Gastroesophageal sphincter (tissue), 4 donors: ENCODE results near the gene MEF2D. TPM values are rescaled to one million over a fixed set of nuclear protein-coding genes. Genes with fewer than 3 reads are reported as not detected.

Experiments
- ATAC-seq: fragments of 150-250 bp; one replicate; pipeline ENCODE4 v1.9.1; 2016; ENCODE audit warnings: mild to moderate bottlenecking, moderate library complexity
- H3K27ac ChIP-seq, 4 donors: fragments of 200-600 bp; sonication (generic) in 3 of 4; 1 replicate in 3 of 4; 2 replicates in 1 of 4; pipeline ENCODE4 v1.5.1; 2016 to 2019
- H3K27me3 ChIP-seq: fragments of 200-600 bp; sonication (generic); one replicate; pipeline ENCODE4 v1.5.1; 2019
- H3K36me3 ChIP-seq, 2 donors: fragments of 200-600 bp; sonication (generic); one replicate each; pipeline ENCODE4 v1.5.1; 2019; ENCODE audit warnings: control low read depth in 1 of 2
- H3K4me1 ChIP-seq, 3 donors: fragments of 200-600 bp; sonication (generic); 1 replicate in 2 of 3; 2 replicates in 1 of 3; pipeline ENCODE4 v1.5.1; 2016 to 2019; ENCODE audit warnings: control low read depth in 2 of 3
- H3K4me3 ChIP-seq, 2 donors: fragments of 200-600 bp; sonication (generic); one replicate each; pipeline ENCODE4 v1.5.1; 2019; ENCODE audit warnings: mild to moderate bottlenecking in 1 of 2, moderate library complexity in 1 of 2
- H3K9me3 ChIP-seq, 3 donors: fragments of 200-600 bp; sonication (generic); one replicate each; pipeline ENCODE4 v1.5.1; 2017 to 2019; ENCODE audit warnings: control low read depth in 2 of 3
- EP300 ChIP-seq: sonication (generic); formaldehyde crosslinking; IDR thresholded peaks from one replicate; pipeline ENCODE4 v1.6.1; 2017; ENCODE audit warnings: antibody characterized with exemption, mild to moderate bottlenecking
- POLR2A ChIP-seq, 2 donors: fragments of 450-650 bp; IDR thresholded peaks; one replicate each; pipeline ENCODE4 v1.6.1; 2017; ENCODE audit warnings: antibody characterized with exemption in 2 of 2, mild to moderate bottlenecking in 2 of 2, moderate library complexity in 1 of 2
- POLR2AphosphoS5 ChIP-seq: sonication (generic); formaldehyde crosslinking; IDR thresholded peaks from one replicate; pipeline ENCODE4 v1.6.1; 2017; ENCODE audit warnings: antibody characterized with exemption
- WGBS, 2 donors: methylation state at CpG; one replicate each; pipeline ENCODE4 v1.1.5; 2018; ENCODE audit warnings: low coverage in 1 of 2; 5-methylcytosine and 5-hydroxymethylcytosine counted together
- total RNA-seq, 4 donors: library from RNA; depleted of rRNA; stranded (reverse); fragments of >200 nt; gene quantifications; one replicate each; pipeline ENCODE4 v1.1.0, GENCODE V29; 2016
- TF ChIP-seq, protein P1 (sequence below), 4 experiments: fragments of 200-600 bp in 2 of 4; fragments of 450-650 bp in 2 of 4; sonication (generic) in 1 of 4; IDR thresholded peaks; one replicate each; pipeline ENCODE4 v1.5.1; 2017 to 2019; ENCODE audit warnings: antibody characterized with exemption in 4 of 4, mild to moderate bottlenecking in 2 of 4, moderate library complexity in 2 of 4

The MEF2D gene
- total RNA-seq, 4 donors from 2014 or later: 49.0 to 94.3 (median 67.1) TPM

DNA sequence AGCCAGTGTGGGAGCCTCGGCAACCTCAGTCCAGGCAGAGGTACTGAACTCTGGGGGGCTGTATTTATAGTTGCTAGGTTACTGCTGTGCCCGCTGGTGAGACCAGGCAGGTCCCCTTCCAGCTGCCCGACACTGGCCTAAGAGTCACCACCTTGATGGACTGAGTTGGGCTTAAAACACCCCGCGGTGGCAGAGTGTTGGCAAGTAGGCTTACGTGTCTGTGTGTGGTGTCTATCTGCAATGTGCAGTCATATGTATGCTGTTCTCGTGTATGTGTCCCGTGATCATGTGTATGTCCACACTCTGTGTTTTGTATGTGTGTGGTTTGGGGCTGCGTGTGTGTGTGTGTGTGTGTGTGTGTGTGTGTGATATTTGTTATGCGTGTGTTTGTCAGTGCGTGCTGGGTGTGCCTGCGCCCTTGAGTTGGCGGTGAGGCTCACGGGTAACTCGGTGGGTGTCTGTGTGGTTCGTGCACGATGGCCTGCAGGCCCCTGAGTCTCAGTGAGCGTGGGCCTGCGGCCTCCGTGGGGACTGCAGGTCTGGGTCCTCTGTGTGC, 65.5 kb downstream of the MEF2D start:
- Histone ChIP-seq H3K4me1 (peaks cover 0 to 24% (median 6%) of the 10 kb centered on the region in 3 donors), H3K4me3 (peak overlapping the region in 1 of 2 donors; percentile 46), H3K27me3 (peaks cover 100% of the 10 kb centered on the region), H3K36me3 (no peaks in the 10 kb centered on the region), H3K27ac (no peak overlapping the region), H3K9me3 (no peaks in the 10 kb centered on the region)
- no peak for ATAC-seq
- no peak for TF ChIP-seq EP300
- TF ChIP-seq POLR2A (IDR thresholded peaks at IDR 0.05): no peak
- TF ChIP-seq, protein P1, sequence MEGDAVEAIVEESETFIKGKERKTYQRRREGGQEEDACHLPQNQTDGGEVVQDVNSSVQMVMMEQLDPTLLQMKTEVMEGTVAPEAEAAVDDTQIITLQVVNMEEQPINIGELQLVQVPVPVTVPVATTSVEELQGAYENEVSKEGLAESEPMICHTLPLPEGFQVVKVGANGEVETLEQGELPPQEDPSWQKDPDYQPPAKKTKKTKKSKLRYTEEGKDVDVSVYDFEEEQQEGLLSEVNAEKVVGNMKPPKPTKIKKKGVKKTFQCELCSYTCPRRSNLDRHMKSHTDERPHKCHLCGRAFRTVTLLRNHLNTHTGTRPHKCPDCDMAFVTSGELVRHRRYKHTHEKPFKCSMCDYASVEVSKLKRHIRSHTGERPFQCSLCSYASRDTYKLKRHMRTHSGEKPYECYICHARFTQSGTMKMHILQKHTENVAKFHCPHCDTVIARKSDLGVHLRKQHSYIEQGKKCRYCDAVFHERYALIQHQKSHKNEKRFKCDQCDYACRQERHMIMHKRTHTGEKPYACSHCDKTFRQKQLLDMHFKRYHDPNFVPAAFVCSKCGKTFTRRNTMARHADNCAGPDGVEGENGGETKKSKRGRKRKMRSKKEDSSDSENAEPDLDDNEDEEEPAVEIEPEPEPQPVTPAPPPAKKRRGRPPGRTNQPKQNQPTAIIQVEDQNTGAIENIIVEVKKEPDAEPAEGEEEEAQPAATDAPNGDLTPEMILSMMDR (IDR thresholded peaks at IDR 0.05): no peak
- no peak for TF ChIP-seq POLR2AphosphoS5
- 36 to 40% methylated on average over 1 to 13 of the region's 20 CpGs for WGBS, 2 donors

DNA sequence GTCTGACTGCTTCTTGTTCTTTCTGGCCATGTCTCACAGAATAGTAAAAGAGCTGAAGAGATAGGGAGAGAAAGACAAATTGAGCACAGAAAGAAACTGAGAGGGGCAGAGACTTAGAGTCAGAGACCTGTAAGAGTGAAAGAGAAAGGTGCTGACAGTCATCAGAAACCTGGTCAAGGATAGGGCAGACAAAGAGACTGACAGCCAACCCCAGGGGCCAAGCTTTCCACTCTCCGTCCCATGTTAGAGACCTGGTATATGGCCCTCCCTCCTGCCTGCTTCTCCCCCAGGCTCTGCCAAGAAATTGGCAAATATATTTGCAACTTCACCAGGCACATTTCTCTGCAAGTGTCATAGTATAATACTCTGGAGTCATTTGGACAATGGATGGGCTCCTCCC, 67.0 kb downstream of the MEF2D start:
- peaks cover 100% of the 10 kb centered on the region for H3K27me3 ChIP-seq
- H3K9me3 ChIP-seq: no peaks in the 10 kb centered on the region
- H3K4me3 ChIP-seq: no peak overlapping the region
- H3K36me3 ChIP-seq: no peaks in the 10 kb centered on the region
- ATAC-seq: no peak
- TF ChIP-seq, protein P1 (IDR thresholded peaks at IDR 0.05): no peak
- TF ChIP-seq POLR2AphosphoS5 (no peak), POLR2A (IDR thresholded peaks at IDR 0.05) (no peak), EP300 (no peak)
- WGBS, 2 donors: 67% methylated on average over 1 of the region's 1 CpG; no CpG with 5 or more reads in 1 of the 2 donors
- H3K4me1 ChIP-seq: peaks cover 0 to 24% (median 6%) of the 10 kb centered on the region in 3 donors
- H3K27ac ChIP-seq: no peak overlapping the region

DNA sequence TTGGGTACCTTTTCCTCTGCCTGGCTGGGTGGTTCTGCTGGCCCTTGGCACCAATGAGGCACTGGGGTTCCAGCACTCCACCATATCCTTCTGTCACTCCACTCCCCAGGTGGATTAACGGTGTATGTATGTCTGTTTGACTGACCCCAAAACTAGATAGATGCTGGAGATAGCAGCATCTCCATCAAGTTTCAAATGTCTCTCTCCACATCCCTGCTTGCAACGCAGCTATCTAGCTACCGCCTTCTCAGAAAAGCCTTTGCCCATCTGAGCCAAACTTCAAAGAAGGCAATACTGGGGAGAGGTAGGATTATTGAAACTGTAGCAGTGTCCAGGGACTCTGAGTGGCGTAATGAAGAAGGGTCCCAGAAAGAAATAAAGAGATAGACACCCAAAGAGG, 67.5 kb downstream of the MEF2D start:
- Histone ChIP-seq H3K27me3 (peaks cover 100% of the 10 kb centered on the region), H3K9me3 (no peaks in the 10 kb centered on the region), H3K4me3 (no peak overlapping the region), H3K27ac (no peak overlapping the region), H3K36me3 (no peaks in the 10 kb centered on the region), H3K4me1 (peaks cover 0 to 24% (median 6%) of the 10 kb centered on the region in 3 donors)
- ATAC-seq: no peak
- no peak for TF ChIP-seq POLR2AphosphoS5
- no peak for TF ChIP-seq POLR2A (IDR thresholded peaks at IDR 0.05)
- TF ChIP-seq EP300: no peak
- TF ChIP-seq, protein P1 (IDR thresholded peaks at IDR 0.05): no peak
- 25 to 67% methylated on average over 1 to 2 of the region's 4 CpGs for WGBS, 2 donors

DNA sequence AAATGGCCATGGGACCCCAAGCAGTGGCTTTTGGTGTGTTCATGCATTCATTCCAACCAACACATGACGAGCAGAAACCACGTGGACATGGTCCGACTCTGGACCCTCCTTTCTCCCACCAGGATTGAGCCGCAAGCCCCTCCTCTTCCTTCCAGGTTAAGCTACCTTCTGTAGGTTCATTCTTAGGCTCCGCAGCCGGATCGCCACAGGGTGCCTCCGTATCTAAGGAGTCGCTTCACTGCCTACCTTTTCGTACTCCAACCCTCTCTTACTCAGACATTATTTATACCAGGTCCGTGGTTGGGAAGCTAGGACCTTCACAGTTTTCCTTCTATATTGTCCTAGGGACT, 67.9 kb downstream of the MEF2D start:
- Histone ChIP-seq H3K4me1 (peaks cover 0 to 24% (median 6%) of the 10 kb centered on the region in 3 donors), H3K4me3 (no peak overlapping the region), H3K9me3 (no peaks in the 10 kb centered on the region), H3K36me3 (no peaks in the 10 kb centered on the region), H3K27ac (no peak overlapping the region), H3K27me3 (peaks cover 100% of the 10 kb centered on the region)
- WGBS, 2 donors: 2 to 6% methylated on average over 10 to 11 of the region's 11 CpGs
- ATAC-seq: no peak
- TF ChIP-seq EP300 (no peak), POLR2AphosphoS5 (no peak), POLR2A (IDR thresholded peaks at IDR 0.05) (no peak)
- TF ChIP-seq, protein P1 (IDR thresholded peaks at IDR 0.05): no peak
